ENCODE measurements around the gene WSCD2.

GRCh38 chr12:108135627-108136026, 6.5 kb downstream of the WSCD2 start:
- TF ChIP-seq CTCF (IDR thresholded peaks at IDR 0.05; ENCODE audit: low read length) (no peak), EZH2 (optimal IDR thresholded peaks at IDR 0.05; ENCODE audit: low read depth, low read length) (no peak)
